Transverse colon (tissue), 4 donors: ENCODE data around the gene PILRA. TPM values are rescaled to one million over a fixed set of nuclear protein-coding genes. Genes with fewer than 3 reads are reported as not detected.

ENCODE experiments used
- DNase-seq: peaks from one replicate; pipeline ENCODE4 v3.0.0-alpha.2; 2019
- H3K27ac ChIP-seq, 4 donors: fragments of 200-600 bp; sonication (generic); 2 replicates each; pipeline ENCODE4 v1.5.1; 2016 to 2018; ENCODE audit warnings: inconsistent platforms in 4 of 4
- H3K27me3 ChIP-seq: fragments of 200-600 bp; sonication (generic); 2 replicates; pipeline ENCODE4 v1.5.1; 2017; ENCODE audit warnings: inconsistent platforms
- H3K36me3 ChIP-seq, 4 donors: fragments of 200-600 bp; sonication (generic); 2 replicates each; pipeline ENCODE4 v1.5.1; 2017 to 2019; ENCODE audit warnings: inconsistent platforms in 4 of 4
- H3K4me1 ChIP-seq, 4 donors: fragments of 200-600 bp; sonication (generic); 2 replicates each; pipeline ENCODE4 v1.5.1; 2017 to 2020; ENCODE audit warnings: inconsistent platforms in 4 of 4
- H3K4me3 ChIP-seq, 4 donors: fragments of 200-600 bp; sonication (generic); 1 replicate in 1 of 4; 2 replicates in 3 of 4; pipeline versions ENCODE4 v1.5.1 to v1.6.1; 2017 to 2019; ENCODE audit warnings: inconsistent platforms in 4 of 4
- H3K9me3 ChIP-seq, 2 donors: fragments of 200-600 bp; sonication (generic); 2 replicates each; pipeline ENCODE4 v1.5.1; 2017 to 2019; ENCODE audit warnings: inconsistent platforms in 2 of 2
- CTCF ChIP-seq, 5 experiments: fragments of 200-600 bp in 3 of 5; fragments of 450-650 bp in 2 of 5; sonication (generic) in 3 of 5; IDR thresholded peaks; 1 replicate in 2 of 5; 2 replicates in 3 of 5; pipeline ENCODE4 v1.5.1; 2016 to 2017; ENCODE audit warnings: antibody characterized with exemption in 5 of 5, inconsistent platforms in 3 of 5, mild to moderate bottlenecking in 2 of 5, moderate library complexity in 1 of 5
- EP300 ChIP-seq: sonication (generic); formaldehyde crosslinking; IDR thresholded peaks from one replicate; pipeline ENCODE4 v1.6.1; 2017; ENCODE audit warnings: antibody characterized with exemption, low read depth
- POLR2A ChIP-seq: fragments of 450-650 bp; IDR thresholded peaks from one replicate; pipeline ENCODE4 v1.6.1; 2016; ENCODE audit warnings: antibody characterized with exemption, mild to moderate bottlenecking, moderate library complexity
- POLR2AphosphoS5 ChIP-seq, 3 donors: sonication (generic); formaldehyde crosslinking; IDR thresholded peaks; one replicate each; pipeline ENCODE4 v1.6.1; 2016; ENCODE audit warnings: antibody characterized with exemption in 3 of 3
- WGBS, 2 donors: methylation state at CpG; one replicate each; pipeline ENCODE4 v1.1.5; 2018; ENCODE audit warnings: low coverage in 1 of 2; 5-methylcytosine and 5-hydroxymethylcytosine counted together
- in situ Hi-C, 4 donors: fragments of 200-750 bp; cut with MboI; loops; one replicate each; pipeline versions ENCODE4 v1.15.0 to v1.15.1; 2017; ENCODE audit warnings: low sequenced_read_pairs in 3 of 4, low pct_ligation_motif_present in 1 of 4, low pct_unique_long_range_greater_than_20kb in 1 of 4
- intact Hi-C: fragments of 100-400 bp; cut with DNase I; formaldehyde crosslinking; loops from one replicate; pipeline ENCODE4 v1.15.1; 2023; ENCODE audit warnings: low total_unique reads
- total RNA-seq, 4 donors: library from RNA; depleted of rRNA; stranded (reverse); fragments of >200 nt; gene quantifications; one replicate each; pipeline ENCODE4 v1.1.0, GENCODE V29; 2016

Gene PILRA
- total RNA-seq, 4 donors from 2014 or later: 1.9 to 4.9 TPM; not detected in 2

GRCh38 chr7:100432053-100432452 is 58.8 kb downstream of the PILRA start:
- intact Hi-C loops: no loop called here
- H3K9me3 ChIP-seq: no peaks in the 10 kb centered on the region
- peaks cover 24 to 49% (median 34%) of the 10 kb centered on the region in 4 donors for H3K4me1 ChIP-seq
- H3K27me3 ChIP-seq: no peaks in the 10 kb centered on the region
- H3K4me3 ChIP-seq: no peak overlapping the region
- WGBS, 2 donors: 86% methylated on average over 4 of the region's 4 CpGs; no CpG with 5 or more reads in 1 of the 2 donors
- H3K36me3 ChIP-seq: peaks cover 0 to 12% (median 0%) of the 10 kb centered on the region in 4 donors
- in situ Hi-C loops: no loop called here
- DNase-seq: no peak
- no peak for TF ChIP-seq POLR2AphosphoS5 (IDR thresholded peaks at IDR 0.05)
- no peak for TF ChIP-seq POLR2A
- TF ChIP-seq CTCF (IDR thresholded peaks at IDR 0.05): no peak
- no peak for TF ChIP-seq EP300
- no peak overlapping the region for H3K27ac ChIP-seq

- no peak for DNase-seq
- no peak overlapping the region for H3K4me3 ChIP-seq
- intact Hi-C loops (no loop called here), in situ Hi-C loops (no loop called here)
- WGBS, 2 donors: 86 to 90% methylated on average over 4 to 21 of the region's 21 CpGs
- H3K9me3 ChIP-seq: no peaks in the 10 kb centered on the region
- peaks cover 0 to 12% (median 0%) of the 10 kb centered on the region in 4 donors for H3K36me3 ChIP-seq
- TF ChIP-seq POLR2A (no peak), POLR2AphosphoS5 (IDR thresholded peaks at IDR 0.05) (no peak), EP300 (no peak), CTCF (IDR thresholded peaks at IDR 0.05) (no peak)
- H3K4me1 ChIP-seq: peaks cover 24 to 48% (median 33%) of the 10 kb centered on the region in 4 donors
- H3K27me3 ChIP-seq: no peaks in the 10 kb centered on the region
- no peak overlapping the region for H3K27ac ChIP-seq
Observed at GRCh38 chr7:100432621-100433275, 59.5 kb downstream of the PILRA start.

- Histone ChIP-seq H3K9me3 (no peaks in the 10 kb centered on the region), H3K27me3 (no peaks in the 10 kb centered on the region), H3K4me3 (no peak overlapping the region), H3K27ac (no peak overlapping the region), H3K4me1 (peaks cover 24 to 44% (median 30%) of the 10 kb centered on the region in 4 donors), H3K36me3 (peaks cover 0 to 12% (median 0%) of the 10 kb centered on the region in 4 donors)
- in situ Hi-C loops (no loop called here), intact Hi-C loops (no loop called here)
- 59 to 80% methylated on average over 1 to 4 of the region's 4 CpGs for WGBS, 2 donors
- no peak for DNase-seq
- TF ChIP-seq POLR2AphosphoS5 (IDR thresholded peaks at IDR 0.05) (no peak), POLR2A (no peak), CTCF (IDR thresholded peaks at IDR 0.05) (no peak), EP300 (no peak)
Observed at GRCh38 chr7:100433276-100433591, 59.9 kb downstream of the PILRA start.

- in situ Hi-C loops: no loop called here
- no peak for TF ChIP-seq POLR2A
- no peak for TF ChIP-seq EP300
- TF ChIP-seq POLR2AphosphoS5 (IDR thresholded peaks at IDR 0.05): no peak
- no peak for TF ChIP-seq CTCF (IDR thresholded peaks at IDR 0.05)
- Histone ChIP-seq H3K4me3 (no peak overlapping the region), H3K9me3 (no peaks in the 10 kb centered on the region), H3K36me3 (peaks cover 0 to 12% (median 0%) of the 10 kb centered on the region in 4 donors), H3K4me1 (peaks cover 24 to 44% (median 30%) of the 10 kb centered on the region in 4 donors), H3K27me3 (no peaks in the 10 kb centered on the region), H3K27ac (peak overlapping the region in 1 of 4 donors; percentile 98)
- intact Hi-C loops: no loop called here
- WGBS, 2 donors: 73 to 80% methylated on average over 3 to 10 of the region's 10 CpGs
- DNase-seq: no peak
Observed at GRCh38 chr7:100433592-100434296, 60.5 kb downstream of the PILRA start.
